Heart left ventricle (tissue), 16 donors: ENCODE measurements around the gene SNAPC2. TPM values are rescaled to one million over a fixed set of nuclear protein-coding genes. Genes with fewer than 3 reads are reported as not detected.

Experiments
- ATAC-seq, 4 donors: fragments of 200-7000 bp; cut with Tn5 transposase; one replicate each; pipeline ENCODE4 v1.9.1; 2020 to 2022; ENCODE audit warnings: moderate library complexity in 4 of 4, mild to moderate bottlenecking in 3 of 4, moderate number of reproducible peaks in 1 of 4
- DNase-seq, 5 donors: peaks; one replicate each; pipeline ENCODE4 v3.0.0-alpha.2; 2020
- H3K27ac ChIP-seq, 12 donors: fragments of 200-600 bp; sonication (generic) in 4 of 12; one replicate each; pipeline versions ENCODE4 v1.5.0 to v1.8.0; 2016 to 2022; ENCODE audit warnings: mild to moderate bottlenecking in 2 of 12
- H3K27me3 ChIP-seq, 9 donors: fragments of 200-600 bp; sonication (generic) in 2 of 9; one replicate each; pipeline versions ENCODE4 v1.5.1 to v1.8.0; 2016 to 2022; ENCODE audit warnings: mild to moderate bottlenecking in 3 of 9
- H3K36me3 ChIP-seq, 9 donors: fragments of 200-600 bp; sonication (generic) in 2 of 9; one replicate each; pipeline versions ENCODE4 v1.5.0 to v1.8.0; 2018 to 2022; ENCODE audit warnings: mild to moderate bottlenecking in 2 of 9
- H3K4me1 ChIP-seq, 12 donors: fragments of 200-600 bp; sonication (generic) in 4 of 12; one replicate each; pipeline versions ENCODE4 v1.5.0 to v1.8.0; 2016 to 2022; ENCODE audit warnings: mild to moderate bottlenecking in 3 of 12
- H3K4me3 ChIP-seq, 12 donors: fragments of 200-600 bp; sonication (generic) in 4 of 12; one replicate each; pipeline versions ENCODE4 v1.5.0 to v1.8.0; 2017 to 2022; ENCODE audit warnings: mild to moderate bottlenecking in 9 of 12, moderate library complexity in 4 of 12
- H3K9me3 ChIP-seq, 12 donors: fragments of 200-600 bp; sonication (generic) in 4 of 12; one replicate each; pipeline versions ENCODE4 v1.5.0 to v1.8.0; 2016 to 2022; ENCODE audit warnings: mild to moderate bottlenecking in 1 of 12
- CTCF ChIP-seq, 12 donors: fragments of 200-600 bp; sonication (generic) in 4 of 12; IDR thresholded peaks; one replicate each; pipeline versions ENCODE4 v1.5.0 to v1.8.0; 2018 to 2022; ENCODE audit warnings: antibody characterized with exemption in 12 of 12, mild to moderate bottlenecking in 5 of 12
- POLR2A ChIP-seq, 2 donors: fragments of 450-650 bp; IDR thresholded peaks; one replicate each; pipeline ENCODE4 v1.6.1; 2017; ENCODE audit warnings: antibody characterized with exemption in 2 of 2, mild to moderate bottlenecking in 2 of 2, moderate library complexity in 2 of 2
- WGBS, 4 donors: extraction: QIAGEN DNeasy Blood & Tissue Kit in 2 of 4; methylation state at CpG; one replicate each; pipeline versions ENCODE4 v1.1.5 to v1.1.7; 2013 to 2018; 5-methylcytosine and 5-hydroxymethylcytosine counted together
- intact Hi-C, 10 donors: fragments of 100-400 bp; cut with DNase I; formaldehyde crosslinking; loops; one replicate each; pipeline versions ENCODE4 v1.11.1 to v1.14.2; 2022
- polyA plus RNA-seq, 2 donors: library from polyadenylated mRNA; stranded (reverse); fragments of 200-250 nt; gene quantifications; one replicate each; pipeline ENCODE4 v1.2.3, GENCODE V29; 2013
- total RNA-seq, 9 donors: library from RNA; depleted of rRNA in 2 of 9; stranded (reverse); fragments of >200 nt in 2 of 9; fragmentation: NEBNext Ultra II Directional in 3 of 9; extraction: Animal tissue kit (Norgen Biotek cat#: 25700) in 3 of 9; gene quantifications; one replicate each; pipeline versions ENCODE4 v1.1.0 to v1.2.4, GENCODE V29; 2016 to 2023
- donor health status: ischemic (EF 13 %, LVEDD 7.1; RV severe dilation, severe dysfunction).
- donor health status: healthy with polysubstance abuse.
- donor health status: DM: no; HTN: yes; CAD: no.
- donor health status: DM: no; HTN: no; CAD: no.
- donor health status: ischemic (EF 25% LVEDD 6.9; RV normal size, moderate dysfunction).
- donor health status: ischemic (EF 25% LVEDD 5.7; RV mildly dilated, moderate dysfunction).
- donor health status: healthy.
- donor health status: DM: yes; HTN: yes; CAD: no.
- donor health status: ischemic (EF 35%, LVEDD 5.7; RV mildly dilated, moderate dysfunction).
- donor health status: nonischemic (EF 11% LVEDD 7.7; RV severe dilation, severe dysfunction).
- donor health status: DM: yes; HTN: yes; CAD: no.
- donor health status: PGD.
- donor health status: ischemic (EF 29% LVEDD 5.4; RV normal size, mild dysfunction).
- donor health status: nonischemic (EF 23%, LVEDD 6.1; RV moderate dilation, normal function).

Gene SNAPC2
- total and polyA plus RNA-seq, 11 donors = 6.8 to 28.9 (median 10.4) TPM

DNA sequence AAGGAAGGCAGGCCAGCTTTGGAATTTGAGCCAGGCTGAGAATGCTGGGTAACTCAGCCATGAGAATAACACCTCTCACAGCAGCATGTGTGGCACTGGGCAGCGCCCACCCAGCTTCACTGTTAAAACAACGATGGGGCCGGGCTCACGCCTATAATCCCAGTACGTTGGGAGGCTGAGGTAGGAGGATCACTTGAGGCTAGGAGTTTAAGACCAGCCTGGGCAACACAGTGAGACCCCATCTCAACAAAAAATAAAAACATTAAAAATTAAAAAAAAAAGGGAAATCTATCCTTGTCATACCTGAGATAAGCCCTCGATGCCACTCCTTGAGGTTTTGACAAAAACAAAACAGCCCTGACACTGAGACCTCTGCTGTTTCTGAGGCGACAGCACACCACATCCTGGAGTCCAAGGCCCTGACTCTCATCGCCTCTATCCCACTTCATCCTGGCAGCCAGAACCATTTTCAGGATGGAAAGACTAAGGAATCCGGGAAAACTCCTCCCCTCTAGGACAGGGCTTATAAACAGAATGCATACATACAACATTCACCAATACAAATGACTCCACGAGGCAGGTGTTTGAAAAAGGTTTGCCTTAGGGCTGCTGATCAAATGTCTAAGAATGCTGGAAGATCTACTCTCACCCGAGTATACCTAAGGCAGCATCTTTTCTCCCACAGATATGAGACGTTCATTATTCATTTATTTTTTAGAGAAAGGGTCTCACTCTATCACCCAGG is 46.0 kb downstream of the SNAPC2 start:
- ATAC-seq = no peak
- peaks cover 0 to 92% (median 74%) of the 10 kb centered on the region in 9 donors for H3K36me3 ChIP-seq

DNA sequence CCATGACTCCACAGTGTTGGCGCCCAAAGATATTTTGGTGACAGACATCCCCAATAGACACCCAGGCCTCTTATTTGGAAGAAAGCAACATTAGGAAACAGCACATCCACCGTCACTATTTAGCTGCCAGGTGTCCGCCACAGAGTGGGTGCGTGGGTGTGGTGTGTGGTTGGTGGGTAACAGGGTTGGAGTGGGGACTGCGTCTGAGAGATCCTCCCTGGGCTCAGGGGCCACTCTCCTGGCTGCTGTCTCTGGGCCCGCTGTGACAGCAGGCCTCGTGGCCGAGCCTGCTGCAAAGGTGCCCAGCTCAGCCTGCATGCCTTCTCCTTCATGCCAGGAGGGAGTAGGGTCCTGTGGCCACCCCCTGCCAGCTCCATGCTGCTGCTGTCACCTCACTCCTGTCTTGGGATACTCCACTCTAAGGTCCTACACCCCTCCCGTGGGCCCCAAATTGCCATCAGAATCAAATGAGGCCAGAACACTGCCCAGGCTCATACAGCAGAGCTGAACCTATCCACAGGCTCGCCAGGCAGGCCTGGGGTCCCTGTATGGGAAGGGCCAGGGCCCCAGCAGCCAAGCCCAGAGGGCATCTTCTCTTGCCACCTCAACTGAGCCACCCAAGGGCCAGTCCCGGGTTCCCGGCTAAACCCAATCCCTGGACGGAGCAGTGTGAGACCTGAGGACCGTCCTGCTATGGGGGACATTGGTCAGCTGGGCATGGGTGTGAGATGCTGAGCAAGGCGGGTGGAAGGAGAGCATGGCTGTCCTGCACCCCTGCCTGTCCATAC is 48.1 kb downstream of the SNAPC2 start:
- ATAC-seq (peak in 1 of 4 donors; percentile 3), DNase-seq (peak in 1 of 5 donors; percentile 27)
- peaks cover 0 to 92% (median 69%) of the 10 kb centered on the region in 9 donors for H3K36me3 ChIP-seq

More for the DNA sequence above, 46.0 kb downstream of the SNAPC2 start:
- WGBS, 4 donors = 89 to 93% (median 91%) methylated on average over 12 of the region's 12 CpGs
- no peak overlapping the region for H3K4me3 ChIP-seq
- no peaks in the 10 kb centered on the region for H3K27me3 ChIP-seq
- H3K4me1 ChIP-seq = peaks cover 0 to 2% (median 0%) of the 10 kb centered on the region in 12 donors
- TF ChIP-seq CTCF (IDR thresholded peaks at IDR 0.05) (no peak), POLR2A (IDR thresholded peaks at IDR 0.05) (no peak)
- no peak overlapping the region for H3K27ac ChIP-seq
- DNase-seq = peak in 1 of 5 donors; percentile 38
- no peaks in the 10 kb centered on the region for H3K9me3 ChIP-seq
- intact Hi-C loops = loop anchor here in 2 of 10 donors (5.0 to 10.0 kb wide), 2 partner anchors 36 to 179 kb away; partner anchors contain the start of gene FBN3 (in 1 of the 2)

GRCh38 chr19:7968796-7969554 is 48.8 kb downstream of the SNAPC2 start:
- Histone ChIP-seq H3K4me3 (no peak overlapping the region), H3K36me3 (peaks cover 0 to 92% (median 69%) of the 10 kb centered on the region in 9 donors), H3K4me1 (peaks cover 0 to 11% (median under 1%) of the 10 kb centered on the region in 12 donors), H3K27ac (no peak overlapping the region), H3K9me3 (no peaks in the 10 kb centered on the region), H3K27me3 (no peaks in the 10 kb centered on the region)
- intact Hi-C loops = loop anchor here in 2 of 10 donors (5.0 to 10.0 kb wide), 2 partner anchors 33 to 176 kb away; partner anchors contain the start of gene FBN3 (in 1 of the 2)
- 81 to 90% (median 89%) methylated on average over 17 to 20 of the region's 20 CpGs for WGBS, 4 donors
- no peak for TF ChIP-seq POLR2A (IDR thresholded peaks at IDR 0.05)
- ATAC-seq = peak in 1 of 4 donors; percentile 6
- DNase-seq = peak in 2 of 5 donors; percentile 18 to 42

More for the DNA sequence above, 48.1 kb downstream of the SNAPC2 start:
- WGBS, 4 donors = 92 to 96% (median 93%) methylated on average over 14 to 15 of the region's 15 CpGs
- intact Hi-C loops = loop anchor here in 2 of 10 donors (5.0 to 10.0 kb wide), 2 partner anchors 34 to 177 kb away; partner anchors contain the start of gene FBN3 (in 1 of the 2)
- H3K9me3 ChIP-seq = no peaks in the 10 kb centered on the region
- H3K4me1 ChIP-seq = peaks cover 0 to 5% (median 0%) of the 10 kb centered on the region in 12 donors
- H3K27me3 ChIP-seq = no peaks in the 10 kb centered on the region
- H3K4me3 ChIP-seq = no peak overlapping the region
- TF ChIP-seq CTCF (IDR thresholded peaks at IDR 0.05) (no peak), POLR2A (IDR thresholded peaks at IDR 0.05) (no peak)
- no peak overlapping the region for H3K27ac ChIP-seq

GRCh38 chr19:7969555-7969939 is 49.4 kb downstream of the SNAPC2 start:
- WGBS, 4 donors = 92 to 93% (median 93%) methylated on average over 11 of the region's 11 CpGs
- H3K36me3 ChIP-seq = peaks cover 0 to 92% (median 65%) of the 10 kb centered on the region in 9 donors

More at GRCh38 chr19:7969555-7969939, 49.4 kb downstream of the SNAPC2 start:
- H3K4me3 ChIP-seq = no peak overlapping the region
- no peak for ATAC-seq
- intact Hi-C loops = loop anchor here in 2 of 10 donors (5.0 to 10.0 kb wide), 2 partner anchors 33 to 175 kb away; partner anchors contain the start of gene FBN3 (in 1 of the 2)
- no peak for DNase-seq
- no peaks in the 10 kb centered on the region for H3K27me3 ChIP-seq
- no peak overlapping the region for H3K27ac ChIP-seq
- TF ChIP-seq POLR2A (IDR thresholded peaks at IDR 0.05) (no peak), CTCF (IDR thresholded peaks at IDR 0.05) (no peak)
- no peaks in the 10 kb centered on the region for H3K9me3 ChIP-seq
- peaks cover 0 to 17% (median 6%) of the 10 kb centered on the region in 12 donors for H3K4me1 ChIP-seq
